Dedifferentiated amniotic fluid mesenchymal stem cell (primary cell): ENCODE results near the gene MYRFL.
"Not testable (repeated sequence)": the region's sequence is repeated elsewhere in the genome, so short reads cannot be mapped to it uniquely, and the experiment has no call there.

Source experiments
- DNase-seq: peaks from one replicate; pipeline ENCODE4 v3.0.0-alpha.2; 2016; ENCODE audit errors: extremely low spot score

MYRFL gene

DNA sequence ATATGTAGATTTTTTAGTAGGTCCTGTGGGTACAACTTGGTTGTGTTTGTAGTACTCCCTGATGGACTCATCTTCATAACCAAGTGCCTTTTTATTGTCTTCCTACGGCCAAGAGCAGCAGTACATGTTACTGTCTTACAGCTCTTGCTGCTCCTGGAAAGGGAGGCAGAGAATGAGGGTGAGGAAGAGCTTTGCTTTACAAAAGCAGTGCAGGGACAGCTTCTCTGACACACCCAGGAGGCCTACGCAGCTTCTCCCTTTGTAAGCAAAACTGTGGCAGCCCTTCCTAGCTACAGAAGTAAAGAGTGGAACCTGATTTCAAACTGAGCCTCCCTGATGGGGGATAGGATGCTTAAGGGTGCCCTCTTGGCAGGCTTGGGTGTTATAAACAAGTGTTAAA is 18.6 kb downstream of the MYRFL start:
- DNase-seq, result no peak

- no peak for DNase-seq
Measured at GRCh38 chr12:69844416-69844815, 19.4 kb downstream of the MYRFL start.

- DNase-seq, result no peak
Measured at GRCh38 chr12:69844836-69845235, 19.8 kb downstream of the MYRFL start.

DNA sequence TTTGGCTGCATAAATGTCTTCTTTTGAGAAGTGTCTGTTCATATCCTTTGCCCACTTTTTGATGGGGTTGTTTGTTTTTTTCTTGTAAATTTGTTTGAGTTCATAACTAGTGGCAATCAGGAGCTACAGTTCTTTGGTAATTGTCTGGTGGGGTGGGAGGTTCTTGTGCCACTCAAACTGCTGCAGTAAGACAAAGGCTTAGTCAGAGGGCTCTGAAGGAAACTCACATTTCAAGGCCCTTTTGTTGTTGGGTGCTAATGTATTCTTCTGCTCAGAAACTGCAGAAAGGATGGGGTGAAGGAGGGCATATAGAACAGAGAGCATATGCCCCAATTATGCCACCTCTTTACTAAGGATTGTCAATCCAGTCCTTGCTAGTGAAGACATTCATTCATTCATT is 21.9 kb downstream of the MYRFL start:
- no peak for DNase-seq

GRCh38 chr12:69851976-69852375 is 26.9 kb downstream of the MYRFL start:
- DNase-seq, result no peak

DNA sequence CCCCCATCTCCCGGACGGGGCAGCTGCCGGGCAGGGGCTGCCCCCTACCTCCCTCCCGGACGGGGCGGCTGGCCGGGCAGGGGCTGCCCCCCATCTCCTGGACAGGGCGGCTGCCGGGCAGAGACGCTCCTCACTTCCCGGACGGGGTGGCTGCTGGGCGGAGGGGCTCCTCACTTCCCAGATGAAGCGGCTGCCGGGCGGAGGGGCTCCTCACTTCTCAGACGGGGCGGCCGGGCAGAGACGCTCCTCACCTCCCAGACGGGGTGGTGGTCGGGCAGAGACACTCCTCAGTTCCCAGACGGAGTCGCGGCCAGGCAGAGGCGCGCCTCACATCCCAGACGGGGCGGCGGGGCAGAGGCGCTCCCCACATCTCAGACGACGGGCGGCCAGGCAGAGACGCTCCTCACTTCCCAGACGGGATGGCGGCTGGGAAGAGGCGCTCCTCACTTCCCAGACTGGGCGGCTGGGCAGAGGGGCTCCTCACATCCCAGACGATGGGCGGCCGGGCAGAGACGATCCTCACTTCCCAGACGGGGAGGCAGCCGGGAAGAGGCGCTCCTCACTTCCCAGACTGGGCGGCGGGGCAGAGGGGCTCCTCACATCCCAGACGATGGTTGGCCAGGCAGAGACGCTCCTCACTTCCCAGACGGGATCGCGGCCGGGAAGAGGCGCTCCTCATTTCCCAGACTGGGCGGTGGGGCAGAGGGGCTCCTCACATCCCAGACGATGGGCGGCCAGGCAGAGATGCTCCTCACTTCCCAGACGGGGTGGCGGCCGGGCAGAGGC is 28.3 kb downstream of the MYRFL start:
- DNase-seq, result not testable (repeated sequence)

- DNase-seq, result no peak
Measured at GRCh38 chr12:69866698-69867097, 41.7 kb downstream of the MYRFL start.

GRCh38 chr12:69868695-69869094 is 43.7 kb downstream of the MYRFL start:
- DNase-seq, result no peak

- no peak for DNase-seq
Measured at GRCh38 chr12:69872804-69873203, 47.8 kb downstream of the MYRFL start.

DNA sequence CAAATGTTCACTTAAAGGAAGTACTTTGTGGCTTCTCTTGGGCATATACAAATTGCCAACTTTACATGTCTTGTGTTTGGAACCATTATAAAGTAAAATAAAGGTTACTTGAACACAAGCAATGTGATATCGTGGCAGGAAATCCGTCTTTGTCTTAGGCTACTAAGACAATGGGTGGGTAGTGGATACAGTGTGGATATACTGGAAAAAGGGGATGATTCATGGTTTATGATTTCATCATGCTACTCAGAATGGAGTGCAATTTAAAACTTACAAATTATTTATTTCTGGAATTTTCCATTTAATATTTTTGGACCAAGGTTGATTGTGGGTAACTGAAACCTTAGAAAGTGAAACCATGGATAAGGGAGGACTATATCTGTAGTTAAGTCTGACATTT is 48.4 kb downstream of the MYRFL start:
- DNase-seq, result no peak

DNA sequence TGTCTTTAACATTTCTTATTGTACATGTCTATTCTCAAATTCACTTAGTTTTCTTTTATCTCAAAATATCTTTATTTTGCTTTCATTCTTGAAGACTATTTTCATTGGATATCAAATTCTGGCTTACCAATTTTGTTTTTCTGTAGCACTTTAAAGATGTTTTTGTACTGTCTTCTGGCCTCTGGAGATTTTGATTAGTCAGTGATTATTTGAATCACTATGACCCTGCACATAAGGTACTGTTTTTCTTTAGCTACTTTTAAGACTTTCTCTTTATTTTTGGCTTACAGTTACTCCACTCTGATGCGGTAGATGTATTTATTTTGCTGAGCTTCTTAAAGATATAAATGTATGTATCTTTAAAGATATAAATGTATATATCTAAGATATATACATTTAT is 49.6 kb downstream of the MYRFL start:
- DNase-seq, result no peak

- no peak for DNase-seq
Measured at GRCh38 chr12:69875416-69875935, 50.4 kb downstream of the MYRFL start.

- DNase-seq, result peak; percentile 85
Measured at GRCh38 chr12:69879007-69879960, 54.3 kb downstream of the MYRFL start.

- no peak for DNase-seq
Measured at GRCh38 chr12:69880571-69880970, 55.5 kb downstream of the MYRFL start.

DNA sequence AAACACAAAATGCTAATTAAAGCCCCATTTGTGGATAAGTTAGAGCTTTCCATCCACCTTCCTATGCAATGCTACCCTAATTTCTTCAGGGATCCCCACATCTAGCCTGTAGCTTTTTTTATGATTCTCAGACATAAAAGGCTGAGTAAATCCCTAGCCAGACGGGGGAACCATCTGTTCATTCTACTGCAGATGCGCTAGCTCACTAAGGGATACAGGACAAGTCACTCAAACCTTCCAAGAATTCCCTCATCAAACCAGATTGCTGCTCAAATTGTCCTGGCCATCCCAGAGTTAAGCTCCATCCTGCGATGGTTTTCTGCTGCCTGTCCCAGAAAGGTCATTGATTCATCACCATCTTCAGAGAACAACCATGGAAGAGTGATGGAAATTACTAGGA is 56.7 kb downstream of the MYRFL start:
- no peak for DNase-seq

DNA sequence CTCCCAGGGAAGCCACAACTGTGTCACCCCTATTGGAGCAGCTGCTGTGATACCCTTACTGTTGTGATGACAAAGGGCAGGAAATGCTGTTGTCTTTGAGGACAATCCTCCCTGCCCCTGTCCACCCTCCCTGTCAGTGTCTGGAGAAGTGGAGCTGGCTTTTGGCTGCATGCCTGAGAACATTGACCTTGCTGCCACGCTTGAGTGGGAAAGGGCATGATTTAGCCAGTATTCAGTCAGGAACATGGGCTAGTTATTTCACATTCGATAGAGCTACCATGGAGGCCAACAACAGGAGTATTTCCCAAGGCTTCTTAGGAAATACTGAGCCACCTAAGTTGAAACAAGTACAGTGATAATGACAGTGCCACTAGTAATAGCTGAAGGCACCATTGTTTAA is 59.4 kb downstream of the MYRFL start:
- no peak for DNase-seq

DNA sequence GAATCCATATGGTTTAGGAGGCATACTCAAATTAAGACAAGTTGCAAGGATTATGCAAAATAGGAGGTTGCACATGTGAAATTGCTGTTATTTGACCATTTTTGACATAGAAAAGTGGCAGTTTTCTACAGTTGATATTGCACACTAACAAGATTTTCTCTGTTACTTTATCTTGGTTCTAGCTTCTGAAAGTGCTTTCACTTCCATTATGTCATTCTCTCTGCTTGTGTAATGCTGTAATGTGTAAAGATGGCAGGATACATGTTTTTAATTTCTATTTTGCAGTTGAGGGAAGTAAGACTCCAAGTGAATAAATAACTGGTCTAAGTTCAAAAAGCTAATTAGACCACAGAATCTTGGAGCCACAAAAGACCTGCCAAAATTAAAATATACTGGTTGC is 60.6 kb downstream of the MYRFL start:
- DNase-seq, result no peak

DNA sequence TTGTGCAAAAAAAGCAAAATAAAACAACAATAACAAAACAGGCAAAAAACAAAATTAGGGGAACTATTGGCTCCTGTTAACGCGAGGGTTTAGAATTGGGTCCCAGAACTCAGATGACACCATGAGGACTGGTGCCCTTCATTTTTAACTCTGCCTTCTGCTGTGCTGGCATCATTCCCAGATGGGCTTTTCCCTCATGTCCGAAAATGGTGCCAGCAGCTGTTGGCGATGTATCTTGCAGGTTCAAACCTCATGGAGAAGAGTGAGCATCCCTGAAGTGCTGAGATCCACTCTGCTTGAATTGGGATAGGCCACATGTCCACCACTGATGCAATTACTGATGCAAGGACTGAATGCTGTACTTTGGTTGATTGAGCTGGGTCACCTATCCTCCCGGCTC is 61.1 kb downstream of the MYRFL start:
- DNase-seq, result no peak

- no peak for DNase-seq
Measured at GRCh38 chr12:69886715-69887114, 61.7 kb downstream of the MYRFL start.

GRCh38 chr12:69888901-69889300 is 63.9 kb downstream of the MYRFL start:
- no peak for DNase-seq

DNA sequence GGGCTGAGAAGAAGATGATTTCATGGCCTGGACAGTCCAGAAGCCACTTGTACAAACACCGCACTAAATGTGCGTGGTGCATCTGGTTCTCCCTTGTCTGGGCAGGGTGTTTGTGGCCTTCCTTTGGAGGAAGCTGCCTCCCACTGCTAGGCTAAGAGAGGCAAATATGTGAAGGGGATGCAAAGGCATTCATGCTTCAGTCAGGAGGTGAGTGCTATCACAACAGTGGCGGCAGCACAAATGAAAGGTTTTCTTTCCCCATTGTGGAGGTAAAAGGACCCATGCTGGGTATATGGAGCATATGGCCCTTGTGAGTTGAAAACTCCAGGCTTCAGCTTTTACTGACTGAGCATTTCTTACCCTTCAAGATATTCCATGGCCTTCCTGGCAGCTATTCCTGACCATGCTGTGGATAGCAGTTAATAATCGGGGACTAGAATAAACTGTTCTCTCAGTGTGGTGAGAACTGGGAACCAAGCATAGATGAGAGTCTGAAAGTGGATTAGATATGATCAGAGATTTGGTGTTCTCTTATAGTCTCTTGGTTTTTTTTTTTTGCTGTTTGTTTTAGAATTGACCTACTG is 69.9 kb downstream of the MYRFL start:
- no peak for DNase-seq

DNA sequence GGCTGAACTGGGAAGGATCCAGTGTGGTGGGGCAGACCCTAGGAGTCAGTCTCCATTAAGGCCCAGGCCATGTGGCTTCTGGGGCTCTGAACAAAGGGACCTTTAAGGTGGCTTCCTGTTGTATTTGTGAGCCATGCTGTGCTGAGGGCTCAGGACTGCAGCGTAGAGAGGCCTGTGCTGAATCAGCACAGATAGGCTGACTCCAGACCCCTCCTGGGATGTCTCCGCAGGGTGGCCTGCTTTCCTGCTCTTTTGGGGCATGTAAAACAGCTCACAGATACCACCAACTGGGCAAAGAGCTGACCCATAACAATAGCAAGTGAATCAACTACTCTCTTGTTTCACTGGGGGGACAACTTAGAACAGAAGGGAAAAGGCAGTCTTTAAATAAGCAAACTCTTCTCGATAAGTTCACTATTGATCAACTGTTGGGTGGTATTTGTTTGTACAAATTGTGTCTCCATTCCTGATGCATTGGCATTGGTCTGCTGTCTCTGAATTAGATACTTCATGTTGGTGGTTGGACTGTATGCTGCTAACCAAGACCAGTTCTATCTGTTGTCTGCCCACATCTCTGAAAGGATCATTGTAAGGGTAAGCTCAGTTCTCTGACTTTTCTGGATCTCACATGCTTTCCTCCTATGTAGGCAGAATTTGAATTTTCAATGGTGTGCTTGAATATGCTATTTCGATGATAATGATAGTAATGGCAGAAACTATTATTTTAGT is 71.8 kb downstream of the MYRFL start:
- DNase-seq, result no peak
